ENCODE measurements around the gene BEAN1.

The BEAN1 gene

GRCh38 chr16:66476328-66477027 is 49.4 kb downstream of the BEAN1 start:
- peak; percentile 38 for DNase-seq (ENCODE audit: low read depth)
- no peak overlapping the region for H3K4me3 ChIP-seq (ENCODE audit: low read depth, low read length)
- no peak for TF ChIP-seq MYC (IDR thresholded peaks at IDR 0.05; ENCODE audit: low read depth, low read length)
- TF ChIP-seq, protein P1, sequence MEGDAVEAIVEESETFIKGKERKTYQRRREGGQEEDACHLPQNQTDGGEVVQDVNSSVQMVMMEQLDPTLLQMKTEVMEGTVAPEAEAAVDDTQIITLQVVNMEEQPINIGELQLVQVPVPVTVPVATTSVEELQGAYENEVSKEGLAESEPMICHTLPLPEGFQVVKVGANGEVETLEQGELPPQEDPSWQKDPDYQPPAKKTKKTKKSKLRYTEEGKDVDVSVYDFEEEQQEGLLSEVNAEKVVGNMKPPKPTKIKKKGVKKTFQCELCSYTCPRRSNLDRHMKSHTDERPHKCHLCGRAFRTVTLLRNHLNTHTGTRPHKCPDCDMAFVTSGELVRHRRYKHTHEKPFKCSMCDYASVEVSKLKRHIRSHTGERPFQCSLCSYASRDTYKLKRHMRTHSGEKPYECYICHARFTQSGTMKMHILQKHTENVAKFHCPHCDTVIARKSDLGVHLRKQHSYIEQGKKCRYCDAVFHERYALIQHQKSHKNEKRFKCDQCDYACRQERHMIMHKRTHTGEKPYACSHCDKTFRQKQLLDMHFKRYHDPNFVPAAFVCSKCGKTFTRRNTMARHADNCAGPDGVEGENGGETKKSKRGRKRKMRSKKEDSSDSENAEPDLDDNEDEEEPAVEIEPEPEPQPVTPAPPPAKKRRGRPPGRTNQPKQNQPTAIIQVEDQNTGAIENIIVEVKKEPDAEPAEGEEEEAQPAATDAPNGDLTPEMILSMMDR (IDR thresholded peaks at IDR 0.05; ENCODE audit: low read depth, low read length), result no peak
- no peak for TF ChIP-seq MAX (IDR thresholded peaks at IDR 0.05; ENCODE audit: low read depth, low read length)
- TF ChIP-seq POLR2A (IDR thresholded peaks at IDR 0.05; ENCODE audit: extremely low read depth, insufficient read length), result no peak

GRCh38 chr16:66477028-66477515 is 50.0 kb downstream of the BEAN1 start:
- no peak overlapping the region for H3K4me3 ChIP-seq (ENCODE audit: low read depth, low read length)
- DNase-seq (ENCODE audit: low read depth), result no peak
- no peak for TF ChIP-seq MYC (IDR thresholded peaks at IDR 0.05; ENCODE audit: low read depth, low read length)
- no peak for TF ChIP-seq MAX (IDR thresholded peaks at IDR 0.05; ENCODE audit: low read depth, low read length)
- TF ChIP-seq POLR2A (IDR thresholded peaks at IDR 0.05; ENCODE audit: extremely low read depth, insufficient read length), result no peak
- TF ChIP-seq, protein P1 (IDR thresholded peaks at IDR 0.05; ENCODE audit: low read depth, low read length), result no peak

- TF ChIP-seq MYC (IDR thresholded peaks at IDR 0.05; ENCODE audit: low read depth, low read length), result peak; percentile 86
- TF ChIP-seq, protein P1 (IDR thresholded peaks at IDR 0.05; ENCODE audit: low read depth, low read length), result peak; percentile 93
- no peak for TF ChIP-seq POLR2A (IDR thresholded peaks at IDR 0.05; ENCODE audit: extremely low read depth, insufficient read length)
- peak; percentile 77 for TF ChIP-seq MAX (IDR thresholded peaks at IDR 0.05; ENCODE audit: low read depth, low read length)
- no peak overlapping the region for H3K4me3 ChIP-seq (ENCODE audit: low read depth, low read length)
- DNase-seq (ENCODE audit: low read depth), result peak; percentile 85
Measured at GRCh38 chr16:66478733-66479511, 51.8 kb downstream of the BEAN1 start.

DNA sequence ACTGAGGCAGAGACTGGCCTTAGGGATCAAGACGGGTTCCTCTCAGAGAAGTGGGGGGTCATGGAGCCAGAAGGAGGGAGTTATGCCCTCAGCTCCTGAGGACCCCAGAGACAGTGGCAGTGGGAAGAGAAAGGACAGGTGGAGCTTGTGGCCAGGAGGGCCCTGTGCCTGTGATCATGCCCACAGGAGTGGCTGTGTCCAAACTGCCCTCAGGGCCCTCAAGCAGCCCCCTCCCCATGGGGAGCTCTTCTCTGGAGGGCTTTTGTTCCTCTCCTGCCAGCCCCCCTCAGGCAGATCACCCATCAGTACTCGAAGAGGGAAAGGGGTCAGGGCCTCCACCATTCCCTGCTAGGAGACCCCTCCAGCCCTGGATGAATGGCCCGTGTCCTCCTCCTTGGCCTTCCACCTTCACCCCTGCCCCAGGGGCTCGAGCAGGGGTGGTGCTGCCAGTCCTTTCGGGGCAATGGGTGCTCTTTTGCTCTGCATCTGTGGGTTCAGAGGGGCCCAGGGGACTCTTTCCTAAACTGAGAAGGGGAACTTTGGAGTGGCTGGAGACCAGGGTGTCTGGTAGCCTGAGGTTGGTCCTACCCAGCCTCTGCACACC is 52.7 kb downstream of the BEAN1 start:
- TF ChIP-seq MYC (IDR thresholded peaks at IDR 0.05; ENCODE audit: low read depth, low read length) (no peak), MAX (IDR thresholded peaks at IDR 0.05; ENCODE audit: low read depth, low read length) (no peak), POLR2A (IDR thresholded peaks at IDR 0.05; ENCODE audit: extremely low read depth, insufficient read length) (no peak)
- no peak for DNase-seq (ENCODE audit: low read depth)
- no peak overlapping the region for H3K4me3 ChIP-seq (ENCODE audit: low read depth, low read length)

GRCh38 chr16:66480265-66481080 is 53.4 kb downstream of the BEAN1 start:
- DNase-seq (ENCODE audit: low read depth), result no peak
- no peak overlapping the region for H3K4me3 ChIP-seq (ENCODE audit: low read depth, low read length)
- TF ChIP-seq MAX (IDR thresholded peaks at IDR 0.05; ENCODE audit: low read depth, low read length), result no peak
- TF ChIP-seq, protein P1 (IDR thresholded peaks at IDR 0.05; ENCODE audit: low read depth, low read length), result no peak
- no peak for TF ChIP-seq MYC (IDR thresholded peaks at IDR 0.05; ENCODE audit: low read depth, low read length)
- no peak for TF ChIP-seq POLR2A (IDR thresholded peaks at IDR 0.05; ENCODE audit: extremely low read depth, insufficient read length)

Measured in NB4 (cell line).